Stimulated activated naive CD8-positive, alpha-beta T cell treated with anti-CD3 and anti-CD28 coated beads, Interleukin-15, Interleukin-2, amounts not matched to agents 100 U/mL and 50 U/mL, for 24 hours (primary cell): ENCODE measurements around the gene ABHD13.
"Not testable (repeated sequence)": the region's sequence is repeated elsewhere in the genome, so short reads cannot be mapped to it uniquely, and the experiment has no call there.

Source experiments
- ATAC-seq: fragments of 150-1000 bp; cut with Tn5 transposase; one replicate; pipeline ENCODE4 v1.10.0; 2021
- DNase-seq: peaks from one replicate; pipeline ENCODE4 v3.0.0; 2021

ABHD13 gene

DNA sequence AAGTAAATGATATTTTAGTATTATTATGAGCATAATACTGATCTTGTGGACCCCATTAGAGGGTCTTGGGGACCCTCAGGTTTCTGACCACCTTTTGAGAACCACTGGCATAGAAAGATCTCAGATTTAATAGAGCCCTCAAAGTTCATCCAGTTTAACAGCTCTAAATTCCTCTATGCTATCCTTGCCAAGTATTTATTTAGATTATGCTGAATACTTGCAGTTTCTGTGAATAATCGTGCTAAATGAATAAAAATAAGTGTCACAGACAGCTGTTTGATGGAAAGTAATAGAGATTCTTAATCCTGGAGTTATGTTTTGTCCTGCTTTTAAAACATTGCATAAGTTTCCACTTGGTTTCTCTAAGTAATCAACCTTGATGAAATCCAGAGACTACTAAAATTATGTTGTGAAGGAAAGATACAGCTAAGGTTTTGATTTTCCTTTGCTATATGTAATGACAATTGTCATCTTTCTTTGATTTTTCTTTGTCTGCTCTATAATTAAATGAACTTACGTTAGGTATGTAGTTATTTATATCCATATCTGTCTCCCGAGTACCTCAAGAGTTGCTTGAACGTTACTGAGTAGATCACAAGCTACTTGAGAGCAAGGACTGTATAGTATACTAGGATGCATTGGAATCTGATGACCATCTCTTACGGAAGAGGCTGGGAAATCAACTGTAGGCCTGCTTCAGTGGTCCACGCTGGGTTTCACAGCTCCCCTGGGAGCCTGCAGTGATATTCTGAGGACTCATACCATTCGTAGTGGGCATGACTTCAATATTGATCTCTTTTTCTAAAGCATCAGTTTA is 5.7 kb downstream of the ABHD13 start:
- no peak for DNase-seq
- ATAC-seq, result no peak

DNA sequence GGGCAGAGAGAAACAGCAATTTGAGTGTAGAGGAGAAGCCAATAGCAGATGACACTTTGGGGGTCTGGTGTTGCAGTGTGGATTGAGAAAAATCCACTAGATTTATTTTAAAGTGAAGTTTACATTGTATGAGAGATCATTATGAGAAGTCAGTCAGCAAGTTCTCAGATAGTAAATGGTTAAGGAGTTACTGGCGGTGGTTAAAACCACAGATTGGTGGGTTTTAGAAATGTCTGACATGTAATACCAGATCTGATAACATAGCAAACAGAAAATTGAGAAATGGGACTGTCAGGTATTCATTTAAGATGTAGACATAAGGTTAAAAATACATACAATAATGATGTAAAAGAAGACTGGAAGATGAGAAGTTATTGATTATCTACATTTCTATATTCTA is 7.2 kb downstream of the ABHD13 start:
- no peak for DNase-seq
- peak; percentile 68 for ATAC-seq

DNA sequence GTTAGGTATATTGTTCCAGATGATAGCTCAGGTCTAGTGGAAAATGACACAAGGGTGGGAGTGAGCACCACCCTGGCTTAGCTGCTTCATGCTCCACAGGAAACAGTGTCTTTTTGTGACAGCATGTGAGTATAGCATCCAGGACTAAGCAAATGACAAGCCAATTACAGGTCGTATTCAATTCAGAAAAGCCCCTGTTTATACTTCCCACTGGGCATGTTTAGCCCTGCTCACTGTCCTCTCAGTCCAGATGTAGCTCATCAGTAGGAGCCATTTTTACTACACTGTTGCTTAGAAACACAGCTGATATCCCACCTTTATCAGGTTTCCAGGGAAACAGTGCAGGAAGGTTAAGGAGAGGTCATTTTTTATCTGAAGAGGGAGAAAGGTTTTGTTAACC is 8.0 kb downstream of the ABHD13 start:
- peak; percentile 52 for ATAC-seq
- DNase-seq, result no peak

DNA sequence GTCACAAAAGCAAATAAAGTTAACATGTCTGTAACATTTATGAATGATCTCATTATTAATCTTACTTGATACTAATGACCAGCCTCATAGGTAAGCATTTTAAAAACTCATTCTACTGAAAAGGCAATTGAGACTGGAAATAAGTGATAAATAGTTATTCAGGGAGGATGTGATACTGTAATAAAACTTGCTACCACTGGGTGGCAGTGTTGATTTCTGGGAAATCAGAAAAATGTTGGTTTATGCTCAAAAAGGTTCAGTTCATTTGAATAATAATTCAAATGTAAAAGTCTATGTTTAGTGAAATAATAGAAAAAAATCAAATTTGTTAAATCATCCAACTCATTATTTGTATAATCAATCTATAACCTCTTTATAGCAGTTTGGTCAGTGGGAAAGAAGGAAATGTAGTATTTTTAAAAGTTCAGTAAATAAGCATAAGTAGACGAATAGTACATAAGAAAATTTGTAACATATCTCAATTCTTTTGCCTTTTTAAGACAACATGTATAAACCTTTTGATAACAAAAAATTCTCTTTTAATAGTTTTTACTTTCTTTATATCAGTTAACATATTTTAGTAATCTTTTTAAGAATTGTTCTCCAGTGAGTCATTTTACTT is 9.6 kb downstream of the ABHD13 start:
- ATAC-seq, result no peak

GRCh38 chr13:108230377-108230776 is 12.2 kb downstream of the ABHD13 start:
- ATAC-seq, result no peak
- DNase-seq, result no peak

More for the DNA sequence above, 9.6 kb downstream of the ABHD13 start:
- peak; percentile 11 for DNase-seq

- DNase-seq (no peak), ATAC-seq (no peak)
Observed at GRCh38 chr13:108249150-108249549, 31.0 kb downstream of the ABHD13 start.

GRCh38 chr13:108257248-108257647 is 39.1 kb downstream of the ABHD13 start:
- ATAC-seq (no peak), DNase-seq (no peak)

- ATAC-seq (no peak), DNase-seq (no peak)
Observed at GRCh38 chr13:108263621-108264355, 45.6 kb downstream of the ABHD13 start.

DNA sequence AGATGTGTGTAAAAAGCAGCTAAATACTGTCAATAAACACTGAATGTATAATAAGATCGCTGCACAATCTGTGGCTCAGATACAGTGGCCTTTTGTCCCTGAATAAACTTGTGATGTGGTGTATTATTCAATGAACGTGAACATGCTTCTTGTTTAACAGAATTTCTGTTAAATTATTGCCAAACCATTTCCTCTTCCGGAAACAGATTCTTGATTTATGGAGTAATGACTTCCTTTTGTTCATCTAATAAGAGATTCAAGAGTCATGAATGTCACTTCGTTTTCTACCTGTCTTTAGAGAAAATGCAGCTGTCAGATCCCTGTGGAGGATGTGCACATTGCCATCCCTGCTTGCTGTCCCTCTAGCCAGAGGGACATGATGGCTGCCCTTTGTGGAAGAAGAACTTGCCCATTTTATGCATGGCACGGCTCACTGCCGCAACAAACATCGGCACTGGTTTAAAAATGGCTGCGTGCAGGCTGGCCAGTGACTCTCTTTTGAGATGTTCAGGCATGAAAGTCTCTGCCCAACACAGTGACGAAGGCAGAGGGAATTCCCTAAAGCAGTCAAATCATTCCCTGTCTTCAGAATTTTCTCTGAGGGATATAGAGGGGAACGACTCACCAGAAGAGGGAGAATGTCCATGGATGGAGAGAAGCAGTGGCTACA is 48.3 kb downstream of the ABHD13 start:
- ATAC-seq (no peak), DNase-seq (no peak)

- ATAC-seq (no peak), DNase-seq (no peak)
Observed at GRCh38 chr13:108267347-108267746, 49.2 kb downstream of the ABHD13 start.

DNA sequence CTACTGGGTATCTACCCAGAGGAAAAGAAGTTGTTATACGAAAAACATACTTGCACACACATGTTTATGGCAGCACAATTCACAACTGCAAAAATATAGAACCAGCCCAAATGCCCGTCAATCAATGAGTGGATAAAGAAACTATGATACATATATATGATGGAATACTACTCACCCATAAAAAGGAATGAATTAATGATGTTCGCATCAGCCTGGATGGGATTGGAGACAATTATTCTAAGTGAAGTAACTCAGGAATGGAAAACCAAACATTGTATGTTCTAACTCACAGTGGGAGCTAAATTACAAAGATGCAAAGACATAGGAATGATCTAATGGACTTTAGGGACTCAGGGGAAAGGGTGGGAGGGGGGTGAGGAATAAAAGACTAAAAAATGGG is 49.7 kb downstream of the ABHD13 start:
- ATAC-seq, DNase-seq: not testable (repeated sequence)

DNA sequence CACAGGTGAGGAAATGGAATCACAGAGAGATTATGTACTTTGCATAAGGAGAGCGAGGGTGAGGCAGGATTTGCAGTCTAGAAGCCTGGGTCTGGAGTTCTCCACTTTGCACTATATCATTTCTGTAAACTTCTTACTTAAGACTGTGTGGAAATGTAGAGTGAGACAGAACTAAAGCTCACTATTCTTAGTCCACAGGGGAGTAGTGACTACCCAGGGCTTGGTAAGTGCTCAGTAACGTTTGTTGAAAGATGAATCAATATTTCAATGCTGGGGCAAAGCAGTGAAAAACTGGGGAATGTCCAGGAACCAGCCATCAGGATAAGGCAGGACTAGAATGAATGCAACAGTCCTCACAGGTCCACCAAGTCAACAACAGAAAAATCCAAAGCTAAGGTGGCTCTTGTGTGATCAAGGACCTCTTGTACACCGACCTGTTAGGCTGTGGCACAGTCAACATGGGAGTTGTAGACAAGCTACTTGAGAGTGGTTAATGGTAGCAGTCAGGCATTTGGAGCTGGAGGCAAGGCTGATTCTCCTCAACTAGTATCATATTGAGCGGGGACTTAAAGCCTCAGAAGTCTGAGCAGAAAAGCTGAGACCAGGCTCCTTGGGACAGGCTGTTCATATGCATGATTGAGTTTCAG is 50.4 kb downstream of the ABHD13 start:
- ATAC-seq (no peak), DNase-seq (no peak)

DNA sequence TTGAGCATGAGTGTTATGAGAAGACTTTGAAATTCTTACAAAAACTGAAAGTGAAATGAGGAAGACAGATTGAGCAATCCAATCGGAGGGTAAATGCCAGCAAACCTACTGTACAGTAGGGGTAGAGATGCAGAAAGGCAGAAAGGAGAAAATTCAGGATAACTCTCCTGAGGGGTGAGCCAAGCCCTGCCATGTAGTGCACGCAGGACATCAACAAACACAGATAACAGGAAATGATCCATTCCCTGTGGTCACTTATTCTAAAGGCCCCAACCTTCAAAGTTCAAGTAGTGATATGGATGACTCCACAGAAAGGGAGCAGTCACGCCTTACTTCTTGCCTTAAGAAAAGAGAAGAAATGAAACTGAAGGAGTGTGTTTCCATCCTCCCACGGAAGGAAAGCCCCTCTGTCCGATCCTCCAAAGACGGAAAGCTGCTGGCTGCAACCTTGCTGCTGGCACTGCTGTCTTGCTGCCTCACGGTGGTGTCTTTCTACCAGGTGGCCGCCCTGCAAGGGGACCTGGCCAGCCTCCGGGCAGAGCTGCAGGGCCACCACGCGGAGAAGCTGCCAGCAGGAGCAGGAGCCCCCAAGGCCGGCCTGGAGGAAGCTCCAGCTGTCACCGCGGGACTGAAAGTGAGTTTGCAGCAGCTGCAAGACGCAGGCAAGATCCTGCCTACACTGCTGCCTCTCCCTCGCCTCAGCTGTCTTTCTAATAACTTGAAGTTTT is 51.6 kb downstream of the ABHD13 start, which contains the start of gene TNFSF13B:
TNFSF13B (plus strand) TSS at position 118 of the 728 bp plus-strand sequence; CDS start at position 296, 178 bp downstream.
- ATAC-seq, result peak; percentile 83
- peak; percentile 57 for DNase-seq

GRCh38 chr13:108270442-108270841 is 52.2 kb downstream of the ABHD13 start:
- DNase-seq, result no peak
- ATAC-seq, result peak; percentile 10

DNA sequence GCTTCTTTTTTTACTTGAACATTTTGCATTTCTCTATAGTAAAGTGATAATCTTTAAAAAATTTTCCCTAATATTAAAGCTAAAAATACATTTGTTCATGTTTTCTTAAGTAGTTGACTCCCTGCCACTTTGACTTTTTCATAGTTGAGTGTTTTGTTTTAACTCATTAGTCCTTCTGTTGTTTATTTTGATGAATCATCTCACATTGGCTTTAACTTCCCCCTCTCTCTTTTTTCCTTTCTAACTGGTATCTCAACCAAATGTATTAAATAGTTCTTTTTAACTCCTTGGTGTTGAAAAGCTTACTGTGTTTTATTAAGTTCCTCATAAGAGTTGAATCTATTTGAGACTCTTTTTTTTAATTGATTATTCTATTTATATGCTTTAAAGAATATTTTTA is 54.1 kb downstream of the ABHD13 start:
- no peak for ATAC-seq

DNA sequence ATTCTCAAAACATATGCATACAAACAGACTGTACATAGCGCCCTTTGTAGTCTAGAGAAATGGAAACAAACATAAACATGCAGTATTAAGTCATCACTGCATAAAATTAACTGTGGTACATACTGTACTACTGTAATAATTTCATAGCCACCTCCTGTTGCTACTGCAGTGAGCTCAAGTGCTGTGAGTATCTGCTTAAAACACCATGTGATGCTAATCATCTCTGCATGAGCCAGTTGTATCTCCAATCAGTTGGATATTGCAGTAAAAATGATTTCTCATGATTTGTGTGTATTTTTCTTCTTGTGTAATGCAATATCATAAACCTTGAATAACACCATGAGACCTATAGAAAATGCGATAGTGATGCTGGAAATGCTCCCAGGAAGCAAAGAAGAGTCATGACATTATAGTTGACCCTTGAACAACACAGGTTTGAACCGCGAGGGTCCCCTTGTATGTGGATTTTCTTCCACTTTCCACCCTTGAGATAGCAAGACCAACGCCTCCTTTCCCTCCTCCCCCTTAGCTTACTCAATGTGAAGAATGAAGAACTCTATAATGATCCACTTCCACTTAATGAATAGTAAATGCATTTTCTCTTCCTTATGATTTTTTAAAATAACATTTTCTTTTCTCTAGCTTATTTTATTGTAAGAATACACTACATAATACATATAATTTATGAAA is 55.4 kb downstream of the ABHD13 start:
- DNase-seq (no peak), ATAC-seq (no peak)

More for the DNA sequence above, 54.1 kb downstream of the ABHD13 start:
- no peak for DNase-seq

DNA sequence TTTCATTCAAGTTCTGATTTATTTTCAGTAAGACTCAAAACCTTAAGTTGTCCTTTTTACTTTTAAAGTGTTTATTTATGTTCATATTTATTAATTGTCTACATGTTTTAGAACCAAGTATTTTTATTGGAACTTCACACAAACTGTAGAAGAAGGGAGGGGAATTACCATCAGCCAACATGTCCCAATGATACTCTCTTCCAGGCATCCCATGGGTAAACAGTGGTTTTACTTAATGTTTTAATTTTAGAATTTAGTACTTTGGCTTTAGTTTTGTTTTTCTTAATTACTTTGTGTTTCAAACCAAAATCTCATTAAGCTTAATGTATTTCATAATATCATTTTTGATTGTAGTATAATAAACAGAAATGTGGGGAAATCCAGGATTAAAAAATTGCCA is 56.5 kb downstream of the ABHD13 start:
- DNase-seq (no peak), ATAC-seq (no peak)

- no peak for ATAC-seq
- DNase-seq, result no peak
Observed at GRCh38 chr13:108276060-108276459, 57.9 kb downstream of the ABHD13 start.

DNA sequence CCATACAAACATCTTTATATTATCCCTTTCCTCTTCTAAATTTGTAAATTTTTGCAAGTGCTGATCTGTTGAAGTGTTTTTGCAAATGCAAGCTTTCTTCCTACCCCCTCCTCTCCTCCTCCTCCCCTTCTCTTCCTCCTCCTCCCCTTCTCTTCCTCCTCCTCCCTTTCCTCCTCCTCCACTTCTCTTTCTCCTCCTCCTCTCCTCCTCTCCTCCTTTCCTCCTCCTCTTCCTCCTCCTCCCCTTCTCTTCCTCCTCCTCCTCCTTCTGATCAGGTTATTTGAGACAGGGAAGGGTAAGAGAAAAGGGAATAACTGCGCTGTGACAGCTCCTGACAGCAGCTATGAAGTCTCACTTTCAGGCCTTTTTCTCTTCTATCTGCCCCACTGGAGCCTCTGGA is 60.3 kb downstream of the ABHD13 start:
- no peak for DNase-seq
- no peak for ATAC-seq

DNA sequence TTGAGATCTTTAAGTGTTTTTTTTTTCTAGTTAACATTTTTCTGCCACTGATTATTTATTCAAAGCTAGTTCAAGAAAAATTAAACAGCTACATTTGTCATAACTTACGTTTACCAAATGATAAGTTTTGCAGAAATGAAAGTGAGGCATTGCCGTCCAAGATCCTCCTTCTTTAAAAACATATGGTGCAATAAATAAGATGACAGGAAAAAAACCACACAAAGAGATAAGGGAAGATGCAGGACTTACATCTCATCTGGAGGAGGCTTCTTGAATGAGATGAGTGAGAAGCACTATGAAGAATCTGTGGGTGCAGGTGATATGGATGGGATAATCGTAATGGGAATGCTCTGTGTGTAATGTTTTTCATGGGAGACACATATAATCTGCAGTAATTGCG is 63.7 kb downstream of the ABHD13 start:
- ATAC-seq, result no peak
- no peak for DNase-seq

GRCh38 chr13:108283110-108283509 is 64.9 kb downstream of the ABHD13 start:
- ATAC-seq (no peak), DNase-seq (no peak)
